HG02852 (cell line): Measurements from ENCODE around the gene PREB.
A peak's percentile ranks its signal among the peaks of the same experiment; 100 is the strongest.
"Not testable (repeated sequence)": the region's sequence is repeated elsewhere in the genome, so short reads cannot be mapped to it uniquely, and the experiment has no call there.

ENCODE experiments used
- ATAC-seq: cut with Tn5 transposase; IDR thresholded peaks from one replicate; pipeline ENCODE4 v1.9.1; 2021; ENCODE audit warnings: mild to moderate bottlenecking, moderate library complexity; ENCODE audit not compliant: unreplicated experiment

PREB gene, protein sequence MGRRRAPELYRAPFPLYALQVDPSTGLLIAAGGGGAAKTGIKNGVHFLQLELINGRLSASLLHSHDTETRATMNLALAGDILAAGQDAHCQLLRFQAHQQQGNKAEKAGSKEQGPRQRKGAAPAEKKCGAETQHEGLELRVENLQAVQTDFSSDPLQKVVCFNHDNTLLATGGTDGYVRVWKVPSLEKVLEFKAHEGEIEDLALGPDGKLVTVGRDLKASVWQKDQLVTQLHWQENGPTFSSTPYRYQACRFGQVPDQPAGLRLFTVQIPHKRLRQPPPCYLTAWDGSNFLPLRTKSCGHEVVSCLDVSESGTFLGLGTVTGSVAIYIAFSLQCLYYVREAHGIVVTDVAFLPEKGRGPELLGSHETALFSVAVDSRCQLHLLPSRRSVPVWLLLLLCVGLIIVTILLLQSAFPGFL

DNA sequence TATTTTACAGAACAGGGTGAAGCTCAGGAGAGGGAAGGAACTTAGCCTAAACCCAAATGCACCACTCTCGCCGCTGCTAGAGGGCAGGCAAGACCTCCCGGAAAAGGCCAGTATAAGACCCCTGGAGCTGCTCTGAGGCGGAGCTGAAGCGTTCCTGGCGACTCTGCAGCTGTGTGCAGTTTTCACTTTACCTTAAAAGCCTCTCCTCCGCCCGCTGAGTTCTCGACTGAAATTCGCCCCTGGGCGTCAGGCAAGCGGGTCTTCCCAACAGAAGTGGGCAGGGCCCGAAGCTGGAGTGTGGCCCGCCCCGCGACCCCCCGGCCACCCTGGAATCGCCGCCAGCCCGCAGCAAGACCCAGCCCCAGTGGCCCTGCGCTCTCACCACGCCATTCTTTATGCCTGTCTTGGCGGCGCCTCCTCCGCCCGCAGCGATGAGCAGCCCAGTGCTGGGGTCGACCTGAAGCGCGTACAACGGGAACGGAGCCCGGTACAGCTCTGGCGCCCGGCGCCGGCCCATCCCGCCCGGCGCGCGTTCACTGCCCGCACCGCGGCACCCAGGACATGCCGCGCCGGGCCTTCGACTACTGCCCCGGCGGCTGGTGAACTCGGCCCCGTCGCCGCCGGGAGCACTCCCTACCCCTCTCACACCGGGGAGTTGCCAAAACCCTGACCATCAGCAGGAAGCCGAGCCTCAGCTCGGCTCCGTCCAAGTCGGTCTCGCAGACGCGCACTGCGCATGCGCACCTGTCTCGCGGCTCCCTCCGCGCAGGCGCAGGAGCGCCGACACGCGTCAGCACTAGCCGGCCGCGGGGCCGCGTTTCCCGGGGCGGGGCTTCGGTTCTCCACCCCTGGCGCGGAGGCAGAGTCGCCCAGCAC lies at the start of gene PREB:
PREB (minus strand) TSS at position 732 of the 876 bp plus-strand sequence; CDS start at position 517, 215 bp downstream.
- peak; percentile 91 for ATAC-seq

DNA sequence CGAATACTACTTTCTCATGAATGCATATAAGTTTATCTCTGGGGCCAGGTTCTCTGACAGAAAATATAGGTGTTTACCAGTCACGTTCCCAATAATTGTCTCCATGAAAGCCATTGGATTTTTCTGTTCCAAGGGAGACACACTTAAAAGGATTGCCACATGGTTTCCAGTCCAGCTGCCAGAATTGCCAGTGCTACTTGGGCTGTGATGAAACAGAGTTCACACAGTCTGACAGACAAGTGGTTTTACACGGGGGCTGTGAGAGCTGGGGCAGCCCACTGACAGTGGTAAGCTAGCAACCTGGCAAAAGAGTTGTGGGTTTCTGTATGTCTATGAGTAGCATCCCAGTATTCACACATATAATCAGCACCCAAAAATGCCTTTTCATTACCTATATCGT lies 49.7 kb upstream of the PREB start:
- no peak for ATAC-seq

DNA sequence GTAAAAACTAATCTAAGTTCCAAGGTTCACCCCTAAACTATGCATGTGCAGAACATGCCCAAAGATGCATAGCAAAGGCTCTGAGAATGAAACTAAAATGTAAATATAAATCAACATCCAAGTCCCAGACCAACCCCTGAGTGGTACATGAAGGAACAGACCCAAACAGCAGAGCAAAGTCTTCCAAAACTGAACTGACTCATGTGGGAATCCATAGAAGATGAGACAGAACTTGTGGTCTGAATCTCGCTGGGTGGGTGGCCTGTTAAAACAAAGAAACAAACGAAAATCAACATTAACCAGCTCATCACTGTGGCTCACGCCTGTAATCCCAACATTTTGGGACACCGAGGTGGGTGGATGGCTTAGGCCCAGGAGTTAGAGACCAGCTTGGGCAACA lies 47.9 kb upstream of the PREB start:
- ATAC-seq, result no peak

DNA sequence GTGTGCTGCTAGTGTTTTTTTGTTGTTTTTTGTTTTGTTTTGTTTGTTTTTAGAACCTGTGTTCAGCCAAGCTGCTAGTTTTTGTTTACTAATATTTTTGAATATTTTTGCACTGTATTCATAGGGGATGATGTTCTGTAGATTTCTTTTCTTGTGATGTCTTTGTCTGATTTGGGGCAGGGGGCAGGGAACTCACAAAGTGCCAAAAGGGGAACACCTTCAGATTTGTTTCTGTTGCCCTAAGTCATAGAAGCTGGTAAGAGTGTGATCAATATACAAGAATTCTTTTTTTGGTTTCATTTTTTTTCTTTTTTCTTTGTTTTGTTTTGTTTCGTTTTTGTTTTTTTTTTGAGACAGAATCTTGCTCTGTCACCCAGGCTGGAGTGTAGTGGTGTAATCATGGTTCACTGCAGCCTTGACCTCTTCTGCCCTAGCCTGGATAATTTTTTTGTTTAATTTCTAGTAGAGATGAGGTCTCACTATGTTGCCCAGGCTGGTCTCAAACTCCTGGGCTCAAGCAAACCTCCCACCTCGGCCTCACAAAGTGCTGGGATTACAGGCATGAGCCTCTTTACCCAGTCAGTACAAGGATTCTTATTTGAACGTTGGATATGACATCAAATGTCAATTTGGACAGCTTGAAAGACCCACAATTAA lies 45.0 kb upstream of the PREB start:
- no peak for ATAC-seq

DNA sequence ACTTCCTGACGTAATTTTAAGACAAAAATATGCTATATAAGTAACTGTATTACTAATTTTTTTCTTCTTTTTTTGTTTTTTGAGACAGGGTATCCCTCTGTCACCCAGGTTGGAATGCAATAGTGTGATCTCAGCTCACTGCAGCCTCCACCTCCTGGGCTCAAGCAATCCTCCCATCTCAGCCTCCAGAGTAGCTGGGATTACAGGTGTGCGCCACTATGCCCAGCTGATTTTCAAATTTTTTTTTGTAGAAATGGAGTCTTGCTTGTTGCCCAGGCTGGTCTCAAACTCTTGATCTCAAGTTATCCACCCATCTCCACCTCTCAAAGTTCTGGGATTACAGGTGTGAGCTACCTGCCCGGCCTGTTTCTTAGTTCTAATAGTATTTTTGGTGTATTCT lies 44.0 kb upstream of the PREB start:
- no peak for ATAC-seq

DNA sequence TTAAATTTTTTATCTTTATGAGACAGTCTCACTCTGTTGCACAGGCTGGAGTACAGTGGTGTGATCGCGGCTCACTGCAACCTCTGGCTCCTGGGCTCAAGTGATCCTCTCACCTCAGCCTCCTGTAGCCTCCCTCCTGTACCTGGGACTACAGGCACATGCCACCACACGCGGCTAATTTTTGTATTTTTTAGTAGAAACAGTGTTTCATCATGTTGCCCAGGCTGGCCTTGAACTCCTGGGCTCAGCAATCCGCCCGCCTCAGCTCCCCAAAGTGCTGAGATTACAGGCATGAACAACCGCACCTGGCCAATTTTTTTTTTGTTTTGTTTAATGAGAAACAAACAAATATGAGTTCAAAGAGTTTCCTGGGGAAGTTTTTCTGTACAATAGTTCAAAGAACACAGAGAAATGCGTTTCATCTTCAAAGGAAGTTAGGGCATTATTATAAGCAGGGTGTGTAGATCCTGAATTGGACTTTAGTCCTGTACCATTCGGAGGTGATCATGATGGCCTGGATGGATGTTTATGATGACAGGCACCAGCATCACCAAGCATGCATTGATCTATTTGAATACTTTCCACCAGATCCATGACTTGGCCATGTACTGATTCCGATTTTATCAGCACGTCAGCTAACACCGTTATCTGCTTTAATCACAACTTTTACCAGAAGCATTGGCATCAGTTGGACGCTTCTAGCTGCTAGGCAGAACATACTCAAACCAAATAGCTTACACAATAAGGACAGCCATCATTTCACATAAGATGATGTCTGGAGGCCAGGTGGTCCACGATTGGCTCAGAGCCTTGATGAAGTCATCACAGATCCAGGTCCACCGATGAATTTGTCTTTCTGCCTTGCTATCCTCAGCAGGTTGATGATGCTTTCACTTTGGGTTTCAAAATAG lies 43.3 kb upstream of the PREB start:
- no peak for ATAC-seq

DNA sequence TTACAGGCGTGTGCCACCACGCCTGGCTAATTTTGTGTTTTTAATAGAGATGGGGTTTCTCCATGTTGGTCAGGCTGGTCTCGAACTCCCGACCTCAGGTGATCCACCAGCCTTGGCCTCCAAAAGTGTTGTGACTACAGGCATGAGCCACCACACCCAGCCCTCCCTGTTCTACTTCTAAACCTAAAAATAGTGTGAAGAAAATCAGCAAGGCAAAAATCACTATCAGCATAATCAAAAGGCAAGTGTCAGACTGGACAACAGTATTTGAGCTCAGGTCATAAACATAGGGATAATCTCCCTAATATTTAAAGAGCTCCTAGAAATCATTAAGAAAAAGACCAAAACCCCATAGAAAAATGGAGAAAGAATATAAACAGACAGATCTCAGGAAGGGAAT lies 41.3 kb upstream of the PREB start:
- ATAC-seq, result not testable (repeated sequence)

DNA sequence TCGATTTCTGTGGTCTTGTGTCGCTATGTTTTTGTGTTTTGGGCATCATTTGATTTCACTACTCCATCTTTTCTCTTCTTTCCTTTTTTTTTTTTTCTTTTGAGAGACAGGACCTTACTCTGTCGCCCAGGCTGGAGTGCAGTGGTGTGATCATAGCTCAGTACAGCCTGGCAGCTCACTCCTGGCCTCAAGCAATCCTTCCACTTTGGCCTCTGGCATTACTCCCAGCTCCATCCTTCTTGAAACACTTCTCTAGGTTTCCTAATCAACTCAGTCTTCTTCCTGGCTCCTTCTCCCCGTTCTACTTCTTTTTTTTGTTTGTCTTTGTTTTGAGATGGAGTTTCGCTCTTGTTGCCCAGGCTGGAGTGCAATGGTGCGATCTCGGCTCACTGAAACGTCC lies 40.9 kb upstream of the PREB start:
- no peak for ATAC-seq

DNA sequence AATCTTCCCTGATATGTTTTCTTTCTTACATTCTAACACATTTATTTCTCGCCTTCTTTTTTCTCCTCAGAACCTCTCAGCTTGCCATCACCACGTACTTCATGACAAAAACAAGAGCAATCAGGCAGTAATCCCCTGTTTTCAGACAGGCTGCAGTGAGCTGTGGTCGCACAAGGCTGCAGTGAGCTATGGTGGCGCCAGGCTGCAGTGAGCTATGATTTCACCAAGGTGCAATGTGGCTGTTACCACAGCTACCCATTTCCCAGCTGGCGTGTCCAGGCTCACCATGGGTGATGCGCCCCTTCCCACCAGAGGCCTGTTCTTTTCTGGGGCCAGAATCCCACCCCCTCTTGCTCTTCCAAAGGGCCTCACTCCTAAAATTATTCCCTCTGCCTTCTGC lies 40.2 kb upstream of the PREB start:
- no peak for ATAC-seq

DNA sequence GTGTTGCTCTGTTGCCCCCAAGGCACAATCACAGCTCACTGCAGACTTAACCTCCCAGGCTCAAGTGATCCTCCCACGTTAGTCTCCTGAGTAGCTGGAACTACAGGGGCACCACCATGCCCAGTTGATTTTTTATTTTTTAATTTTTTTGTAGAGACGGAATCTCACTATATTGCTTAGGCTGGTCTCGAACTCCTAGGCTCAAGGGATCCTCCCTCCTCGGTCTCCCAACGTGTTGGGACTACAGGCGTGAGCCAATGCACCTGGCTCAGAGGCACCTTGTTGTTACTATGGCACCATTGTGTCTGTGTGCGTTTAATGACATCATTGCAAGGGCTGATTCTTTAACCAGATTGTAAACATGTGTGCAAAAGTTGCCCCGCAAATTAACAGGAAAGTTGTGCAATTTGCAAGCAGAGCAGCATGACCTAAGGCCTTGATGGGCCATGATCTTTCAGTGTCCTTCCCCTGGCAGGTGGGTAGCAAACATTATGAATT lies 37.0 kb upstream of the PREB start:
- ATAC-seq, result no peak

DNA sequence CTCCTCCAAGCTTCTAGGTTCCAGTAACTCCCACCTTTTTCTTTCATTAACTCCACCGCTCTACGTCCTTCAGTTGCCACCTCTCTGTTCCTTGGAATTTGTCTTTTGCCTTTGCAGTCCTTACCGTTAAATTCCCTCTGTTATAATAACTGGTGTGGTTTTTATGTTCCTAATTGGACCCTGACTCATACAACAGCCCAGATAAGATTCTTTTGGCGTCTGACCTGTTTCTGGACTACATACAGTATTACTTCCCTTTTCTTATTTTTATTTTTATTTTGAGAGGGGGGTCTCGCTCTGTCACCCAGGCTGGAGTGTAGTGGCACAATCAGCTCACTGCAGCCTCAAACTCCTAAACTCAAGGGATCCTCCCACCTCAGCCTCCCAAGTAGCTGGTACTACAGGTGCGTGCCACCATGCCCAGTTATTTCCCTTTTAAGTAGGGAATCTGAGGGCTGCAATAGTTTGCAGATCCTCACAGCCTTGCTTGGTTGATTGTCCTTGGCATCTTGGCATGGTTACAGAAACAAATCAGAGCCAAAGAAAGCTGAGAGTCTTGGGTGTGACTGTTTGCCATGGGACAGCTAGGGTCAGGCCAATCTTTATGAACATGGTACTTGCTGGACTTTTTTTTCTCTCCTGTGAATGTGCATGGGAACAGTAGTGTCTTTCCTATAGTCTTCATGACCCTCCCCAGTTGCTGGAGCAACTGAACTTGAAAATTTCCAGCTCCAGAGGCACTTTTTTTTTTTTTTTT lies 36.3 kb upstream of the PREB start:
- ATAC-seq, result no peak

DNA sequence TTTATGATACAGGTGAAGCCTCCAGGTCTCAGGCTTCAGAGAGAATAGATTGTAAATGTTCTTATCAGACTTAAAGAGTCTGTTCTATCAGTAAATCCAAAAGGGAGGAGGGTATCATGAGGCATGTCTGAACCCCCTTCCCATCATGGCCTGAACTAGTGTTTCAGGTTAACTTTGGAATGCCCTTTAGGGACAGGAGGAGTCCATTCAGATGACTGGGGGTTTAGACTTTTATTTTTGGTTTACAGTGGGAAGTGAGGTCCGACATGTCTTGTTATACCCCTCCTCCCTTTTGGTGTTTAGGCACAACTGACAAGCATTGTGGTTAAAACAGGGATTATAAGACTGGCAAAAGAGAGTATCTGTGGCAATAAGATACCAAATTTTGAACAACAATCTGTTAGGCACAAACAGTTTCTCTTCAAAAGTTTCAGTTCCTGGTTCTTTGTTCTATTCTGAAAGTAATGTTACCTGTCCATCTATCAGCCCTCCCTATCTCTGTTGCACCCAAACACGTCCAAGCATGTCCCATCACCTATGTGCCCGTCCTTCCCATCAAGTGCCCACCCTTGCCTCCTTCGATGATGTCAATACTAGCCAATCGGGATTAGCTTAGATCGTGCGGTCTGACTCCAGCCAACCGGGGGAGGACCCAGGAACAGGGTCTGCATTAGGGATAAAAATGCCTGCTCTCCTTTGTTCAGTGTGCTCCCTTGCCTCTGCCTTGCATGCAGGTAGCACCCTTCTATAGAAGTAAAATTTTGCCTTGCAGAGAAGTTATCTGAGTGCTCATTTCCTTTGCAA lies 30.7 kb upstream of the PREB start:
- no peak for ATAC-seq

DNA sequence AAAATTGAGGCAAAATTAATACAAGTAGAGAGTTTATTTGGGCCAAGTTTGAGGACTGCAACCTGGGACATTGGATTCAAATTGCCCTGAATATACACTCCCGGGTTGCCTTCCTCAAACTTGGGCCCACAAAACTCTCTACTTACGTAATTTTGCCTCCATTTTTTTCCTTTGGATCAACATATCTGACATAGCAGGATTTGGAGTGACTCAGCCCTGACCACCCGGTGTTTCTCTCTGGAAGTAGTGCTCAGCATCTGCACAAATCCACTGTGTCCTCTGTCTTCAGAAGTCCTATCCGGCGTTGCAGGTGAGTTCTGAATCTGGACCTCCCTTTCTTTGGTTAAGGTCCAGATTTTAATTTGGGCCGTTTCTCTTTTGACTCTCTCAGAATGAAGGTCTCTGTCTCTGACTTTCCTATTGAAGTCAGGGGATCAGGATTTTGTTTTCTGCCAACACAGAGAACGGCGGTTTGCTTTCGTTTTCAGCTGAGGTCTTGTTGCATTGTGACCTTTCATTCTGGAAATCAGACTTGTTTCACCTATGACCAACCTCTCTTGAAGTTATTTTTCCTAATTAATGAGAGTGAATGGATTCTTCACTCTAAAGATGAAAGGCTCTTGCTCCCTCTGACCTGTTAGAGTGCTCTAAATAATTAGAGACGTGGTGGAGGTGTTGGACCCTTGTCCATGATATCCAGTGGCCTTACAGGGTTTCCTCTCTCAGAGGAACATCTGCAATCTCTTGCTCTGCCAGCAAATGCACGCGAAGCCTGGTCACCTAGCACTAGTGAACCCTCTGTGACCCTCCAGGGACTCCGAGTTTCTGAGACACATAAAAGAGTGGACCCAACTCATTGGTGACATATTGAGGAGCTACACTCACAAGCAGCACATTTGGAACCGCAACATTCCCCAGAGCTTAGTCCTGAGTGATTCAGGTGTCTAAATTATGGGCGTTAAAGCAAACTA lies 28.0 kb upstream of the PREB start:
- ATAC-seq, result no peak

DNA sequence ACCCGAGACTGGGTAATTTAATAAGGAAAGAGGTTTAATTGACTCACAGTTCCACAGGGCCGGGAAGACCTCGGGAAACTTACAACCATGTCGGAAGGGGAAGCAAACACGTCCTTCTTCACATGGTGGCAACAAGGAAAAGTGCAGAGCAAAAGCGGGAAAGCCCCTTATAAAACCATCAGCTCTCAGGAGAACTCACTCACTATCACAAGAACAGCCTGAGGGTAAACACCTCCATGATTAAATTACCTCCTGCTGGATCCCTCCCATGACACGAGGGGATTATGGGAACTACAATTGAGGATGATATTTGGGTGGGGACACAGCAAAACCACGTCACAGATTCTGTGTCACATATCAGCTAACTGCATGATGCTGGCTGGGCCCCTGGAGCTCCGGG lies 25.8 kb upstream of the PREB start:
- ATAC-seq, result no peak

DNA sequence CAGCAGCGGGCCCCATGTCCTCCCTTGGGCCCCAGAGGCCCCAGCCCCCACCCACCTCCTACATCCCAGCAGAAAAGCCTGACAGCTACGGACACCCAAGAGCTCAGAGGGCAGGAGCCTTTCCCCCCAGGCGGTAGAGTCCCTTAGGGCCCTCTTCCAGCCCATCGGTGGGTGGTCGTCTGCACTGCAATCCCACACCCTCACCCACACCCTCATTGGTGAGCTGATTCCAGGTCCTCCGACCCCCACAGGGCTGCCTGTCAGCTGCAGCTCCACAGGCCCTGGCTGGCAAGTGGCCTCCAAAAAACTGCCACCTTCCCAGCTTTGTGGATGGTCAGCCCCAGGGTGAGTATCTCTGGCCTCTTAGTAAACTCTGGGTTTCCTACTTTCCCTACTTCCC lies 24.8 kb upstream of the PREB start:
- no peak for ATAC-seq

DNA sequence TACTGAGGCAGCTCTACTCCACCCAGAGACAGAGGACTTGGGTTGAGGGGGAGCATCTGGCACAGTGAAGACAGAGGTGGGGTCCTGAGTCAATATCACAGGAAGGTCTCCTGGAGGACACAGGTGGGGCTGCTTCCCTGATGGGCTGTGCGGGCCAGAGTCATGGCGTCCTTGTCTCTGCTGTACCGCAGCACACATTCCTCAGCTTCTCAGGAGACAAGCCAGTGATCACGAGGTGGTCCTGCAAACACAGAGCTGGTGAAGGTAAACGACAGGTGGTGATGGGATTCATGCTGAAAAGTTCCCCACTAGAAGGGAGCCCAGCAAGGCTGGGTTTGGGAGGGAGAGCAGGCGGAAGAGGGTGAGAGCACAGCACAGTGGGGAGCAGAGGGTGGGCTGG lies 24.0 kb upstream of the PREB start:
- ATAC-seq, result no peak

DNA sequence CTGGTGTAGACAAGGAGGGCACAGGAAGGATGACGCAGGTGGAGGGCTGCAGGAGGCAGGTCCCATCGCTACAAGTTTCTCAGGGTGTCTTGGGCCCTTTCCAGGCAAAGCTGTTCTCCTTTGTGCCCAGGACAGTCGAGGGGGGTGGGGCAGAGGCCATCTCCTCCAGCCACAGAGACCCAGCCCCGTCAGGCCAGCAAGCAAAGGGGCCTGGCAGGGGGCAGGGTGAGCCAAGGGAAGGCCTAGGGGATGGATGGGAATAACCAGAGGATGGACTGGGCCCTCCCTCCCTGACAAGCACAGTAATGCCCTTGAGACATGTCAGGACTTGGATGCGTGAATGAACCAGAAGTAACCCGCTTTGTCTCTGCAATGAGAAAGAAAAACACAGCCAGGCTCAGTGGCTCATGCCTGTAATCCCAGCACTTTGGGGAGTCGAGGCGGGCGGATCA lies 20.7 kb upstream of the PREB start:
- ATAC-seq, result no peak

DNA sequence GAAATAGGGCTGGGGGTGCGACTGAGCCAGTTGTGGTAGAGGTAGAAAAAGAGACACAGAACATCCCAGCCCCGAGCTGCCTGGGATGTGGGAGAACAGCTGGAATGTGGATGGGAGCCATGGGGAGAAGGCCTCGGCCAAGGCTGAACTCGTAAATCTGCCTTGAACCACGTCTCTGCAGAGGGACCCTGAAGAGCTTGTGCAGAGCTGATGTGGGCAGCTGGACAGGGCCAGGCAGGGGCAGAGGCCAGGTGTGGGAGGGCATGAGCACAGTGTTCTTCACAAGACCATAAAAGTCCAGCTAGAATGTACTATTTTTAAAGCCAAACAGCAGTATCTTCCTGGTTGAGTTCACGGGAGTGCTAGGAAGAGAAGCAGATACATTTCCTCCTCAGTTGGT lies 20.1 kb upstream of the PREB start:
- ATAC-seq, result no peak
